NCI-H187 (cell line): Measurements from ENCODE around the gene ZDHHC14.
A peak's percentile ranks its signal among the peaks of the same experiment; 100 is the strongest.
"Not testable (repeated sequence)": the region's sequence is repeated elsewhere in the genome, so short reads cannot be mapped to it uniquely, and the experiment has no call there.

Source experiments
- DNase-seq, 2 experiments: peaks; one replicate each; lab custom pipeline; 2025; lab: John Stamatoyannopoulos, UW

Gene ZDHHC14

DNA sequence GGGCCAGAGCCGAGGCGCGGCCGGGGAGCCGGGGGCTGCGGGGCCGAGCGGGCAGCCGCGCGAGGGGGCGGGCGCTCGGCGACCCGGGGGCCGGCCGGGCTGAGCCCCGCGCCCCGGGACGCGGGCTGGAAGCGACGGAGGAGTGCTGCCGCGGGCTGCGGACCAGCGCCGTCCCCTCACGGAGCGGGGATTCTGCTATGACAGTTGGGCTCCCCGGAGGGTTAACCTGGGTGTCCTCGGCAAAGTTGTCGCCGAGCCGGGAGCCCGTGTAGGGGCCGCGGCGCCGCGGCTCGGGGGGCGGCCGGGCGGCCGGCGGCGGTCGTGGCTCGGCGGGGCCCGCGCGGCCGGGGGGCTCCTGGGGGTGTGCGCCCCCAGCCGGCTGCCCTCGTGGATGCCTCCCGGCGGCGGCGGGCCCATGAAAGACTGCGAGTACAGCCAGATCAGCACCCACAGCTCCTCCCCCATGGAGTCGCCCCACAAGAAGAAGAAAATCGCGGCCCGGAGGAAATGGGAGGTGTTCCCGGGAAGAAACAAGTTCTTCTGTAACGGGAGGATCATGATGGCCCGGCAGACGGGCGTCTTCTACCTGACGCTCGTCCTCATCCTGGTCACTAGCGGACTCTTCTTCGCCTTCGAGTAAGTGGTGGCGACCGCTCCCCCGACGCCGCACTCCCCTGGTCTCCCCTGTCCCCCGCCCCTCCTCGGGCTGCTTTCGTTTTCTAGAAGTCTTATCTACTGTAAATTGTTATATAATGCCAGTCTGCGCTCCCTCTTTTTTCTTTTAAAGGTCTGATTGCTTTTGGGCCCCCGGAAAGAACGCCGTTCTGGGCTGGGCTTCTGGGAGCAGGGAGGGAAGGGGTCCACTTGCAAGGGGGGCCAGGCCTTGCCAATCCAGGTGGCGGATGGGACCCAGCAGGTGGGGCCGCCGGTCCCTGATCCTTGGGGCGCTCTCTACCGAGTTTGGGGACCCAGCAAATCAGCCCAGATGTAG is 936 bp downstream of the ZDHHC14 start:
- peak in 1 of 2 experiments; percentile 7 for DNase-seq

DNA sequence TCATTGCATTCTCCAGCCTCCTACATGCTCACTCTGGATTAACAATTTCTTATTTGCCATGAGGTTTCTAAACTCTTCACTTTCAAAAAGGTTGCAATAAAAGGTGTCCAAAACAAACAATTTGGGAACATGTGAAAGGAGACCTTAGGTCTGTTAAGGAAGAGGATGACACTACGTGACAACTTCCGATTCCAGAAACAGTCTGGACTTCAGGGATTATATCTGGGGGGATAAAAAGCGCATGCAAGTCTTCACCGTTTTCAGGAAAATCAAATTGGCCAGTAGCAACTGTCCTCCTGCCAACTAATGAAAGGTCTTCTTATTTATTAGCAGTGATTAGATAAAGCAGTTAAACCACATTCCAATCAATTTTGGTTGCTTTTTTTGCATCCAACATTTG is 1.8 kb downstream of the ZDHHC14 start:
- DNase-seq = no peak

DNA sequence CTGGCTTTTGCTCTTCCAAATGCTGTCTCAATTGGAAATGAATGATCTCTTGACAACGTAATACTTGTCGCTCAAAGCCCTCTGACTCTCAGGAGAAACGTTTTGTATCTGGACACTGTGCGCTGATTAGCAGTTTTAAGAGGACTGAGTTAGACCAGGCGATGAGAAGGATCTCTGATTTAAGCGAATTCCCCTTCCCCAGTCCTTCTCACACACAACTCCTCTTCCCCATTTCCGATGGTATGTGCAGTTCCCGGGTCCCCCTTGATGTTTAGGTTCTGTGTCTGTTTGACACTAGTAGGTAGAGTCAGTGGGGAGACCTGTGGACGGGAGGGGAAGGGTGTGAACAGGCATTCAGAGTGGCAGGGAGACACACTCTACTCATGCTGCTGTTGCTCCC is 2.5 kb downstream of the ZDHHC14 start:
- no peak for DNase-seq

DNA sequence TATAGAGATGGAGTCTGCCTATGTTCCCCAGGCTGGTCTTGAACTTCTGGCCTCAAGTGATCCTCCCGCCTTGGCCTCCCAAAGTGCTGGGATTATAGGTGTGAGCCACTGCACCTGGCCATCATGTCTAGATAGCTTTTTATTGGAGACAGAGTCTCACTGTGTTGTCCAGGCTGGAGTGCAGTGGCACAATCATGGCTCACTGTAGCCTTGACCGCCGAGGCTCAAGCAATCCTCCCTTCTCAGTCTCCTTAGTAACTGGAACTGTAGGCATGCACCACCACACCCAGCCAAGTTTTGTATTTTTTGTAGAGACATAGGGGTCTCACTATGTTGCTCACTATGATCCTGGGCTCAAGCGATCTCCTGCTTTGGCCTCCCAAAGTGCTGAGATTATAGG is 4.0 kb downstream of the ZDHHC14 start:
- not testable (repeated sequence) for DNase-seq

GRCh38 chr6:157385482-157385881 is 4.5 kb downstream of the ZDHHC14 start:
- no peak for DNase-seq

- no peak for DNase-seq
These were observed 5.0 kb downstream of the ZDHHC14 start for GRCh38 chr6:157386023-157386422.

DNA sequence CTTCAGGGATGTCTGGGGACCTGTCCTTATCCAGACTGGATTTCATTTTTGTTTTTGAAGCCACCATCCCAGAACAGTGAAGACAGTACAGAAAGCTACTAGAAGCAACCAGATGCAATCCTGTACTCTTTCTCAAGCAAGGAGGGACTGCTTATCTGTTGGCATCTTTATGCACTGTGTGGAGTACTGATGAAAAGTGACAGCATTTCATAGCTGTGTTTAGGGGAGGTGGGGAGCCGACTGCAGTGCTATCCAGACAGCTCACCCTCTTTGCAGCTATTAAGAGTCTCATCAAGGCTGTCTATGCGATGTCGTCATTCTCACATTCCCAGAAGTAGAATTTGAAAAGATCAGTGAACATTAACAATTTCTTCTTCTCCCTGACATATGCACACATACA is 5.5 kb downstream of the ZDHHC14 start:
- DNase-seq = no peak

GRCh38 chr6:157388924-157389323 is 7.9 kb downstream of the ZDHHC14 start:
- no peak for DNase-seq

DNA sequence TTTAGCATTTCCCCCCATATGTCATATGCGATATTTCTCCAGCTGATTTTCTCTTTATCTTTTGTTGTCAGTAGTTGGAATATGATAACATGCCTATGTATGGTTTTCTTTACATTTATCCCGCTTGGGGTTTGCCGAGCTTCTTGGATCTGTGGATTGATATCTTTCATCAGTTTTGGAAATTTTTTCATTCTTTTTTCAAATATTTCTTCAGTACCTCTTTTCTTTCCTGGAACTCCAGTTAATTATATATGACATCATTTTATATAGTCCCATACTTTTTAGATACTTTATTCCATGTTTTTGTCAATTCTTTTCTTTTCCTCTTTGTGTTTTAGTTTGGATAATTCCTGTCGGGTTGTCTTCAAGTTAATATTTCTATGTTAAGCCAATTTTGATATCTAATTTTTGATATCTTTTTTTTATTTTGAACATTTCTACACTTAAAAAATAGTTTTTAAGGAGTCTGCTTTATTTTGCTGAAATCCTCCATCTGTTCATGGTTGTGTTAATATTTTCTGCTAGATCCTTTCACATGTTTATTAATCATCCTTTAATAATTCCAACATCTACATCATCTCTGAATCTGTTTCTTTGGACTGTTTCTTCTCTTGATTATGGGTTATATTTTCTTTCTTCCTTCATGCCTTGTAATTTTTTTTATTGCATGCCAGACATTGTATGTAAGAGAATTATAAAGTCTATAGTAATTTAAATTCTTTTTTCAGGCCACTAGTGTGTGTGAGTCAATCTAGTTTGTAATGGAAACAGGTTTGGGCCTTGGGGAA is 9.5 kb downstream of the ZDHHC14 start:
- DNase-seq = no peak

DNA sequence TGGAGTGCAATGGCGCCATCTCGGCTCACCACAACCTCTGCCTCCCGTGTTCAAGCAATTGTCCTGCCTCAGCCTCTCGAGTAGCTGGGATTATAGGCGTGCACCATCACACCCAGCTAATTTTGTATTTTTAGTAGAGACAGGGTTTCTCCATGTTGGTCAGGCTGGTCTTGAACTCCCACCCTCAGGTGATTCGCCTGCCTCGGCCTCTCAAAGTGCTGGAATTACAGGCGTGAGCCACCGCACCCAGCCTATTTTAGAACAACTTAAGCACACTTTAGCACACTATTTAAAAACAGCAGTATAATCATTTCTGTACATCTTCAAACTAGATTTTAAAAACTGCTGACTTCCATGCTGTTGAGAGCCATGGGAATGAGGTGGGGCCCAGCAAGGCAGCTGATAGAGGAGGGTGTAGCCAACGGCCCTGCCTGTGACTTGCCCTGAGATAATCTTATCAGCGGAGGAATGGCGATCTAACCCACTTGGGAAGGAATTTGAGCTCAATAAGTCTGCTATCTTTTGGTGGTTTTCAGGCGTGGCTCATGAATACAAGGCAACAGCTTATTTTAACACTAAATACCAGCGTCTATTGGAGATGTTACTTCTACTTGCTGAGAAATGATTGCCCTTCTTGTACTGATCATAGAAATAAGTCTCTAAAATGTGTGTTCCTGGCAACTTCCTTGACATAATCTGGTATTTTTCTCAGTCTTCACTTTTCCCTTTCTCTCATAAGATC is 12.1 kb downstream of the ZDHHC14 start:
- no peak for DNase-seq

- DNase-seq = no peak
These were observed 12.8 kb downstream of the ZDHHC14 start for GRCh38 chr6:157393669-157394327.

- not testable (repeated sequence) for DNase-seq
These were observed 14.2 kb downstream of the ZDHHC14 start for GRCh38 chr6:157395199-157395598.

DNA sequence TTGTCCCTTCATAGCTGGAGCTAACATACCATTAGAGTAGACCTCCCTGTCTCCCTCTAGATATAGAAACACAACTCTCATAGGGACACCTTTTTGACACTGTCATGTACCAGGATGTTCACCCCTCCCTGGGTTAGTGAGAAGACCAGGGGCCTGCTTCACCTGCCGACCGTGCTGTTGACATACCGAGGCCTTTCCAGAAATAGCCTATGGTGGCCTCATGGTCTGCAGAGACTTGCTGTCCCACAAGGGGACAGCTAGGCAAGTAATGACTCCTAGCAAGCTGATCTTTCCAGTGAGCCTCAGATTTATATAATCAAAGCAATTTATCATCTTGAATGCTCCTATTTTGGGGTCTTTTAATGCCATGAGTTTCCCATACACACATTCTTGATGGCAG is 15.0 kb downstream of the ZDHHC14 start:
- DNase-seq = no peak

- no peak for DNase-seq
These were observed 16.7 kb downstream of the ZDHHC14 start for GRCh38 chr6:157397660-157398059.

GRCh38 chr6:157398151-157398550 is 17.2 kb downstream of the ZDHHC14 start:
- no peak for DNase-seq

DNA sequence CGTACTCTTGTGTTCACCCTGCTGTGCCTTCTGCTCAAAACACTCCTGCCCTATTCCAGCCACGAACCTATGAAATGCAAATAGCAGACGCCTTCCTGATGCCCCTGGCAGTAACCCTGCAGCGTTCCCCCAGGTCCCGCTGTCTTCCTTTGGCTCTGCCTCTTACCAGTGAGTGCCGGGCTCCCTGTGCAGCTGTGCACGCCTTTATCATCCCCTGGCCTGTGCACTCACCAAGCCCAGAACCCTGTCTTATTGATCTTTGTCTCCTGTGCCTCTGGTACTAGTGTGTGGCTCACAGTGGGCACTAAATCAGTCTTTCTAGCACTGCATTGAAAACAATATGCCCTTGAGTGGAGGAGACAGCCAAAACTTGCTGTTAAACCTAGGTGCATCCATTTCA is 19.7 kb downstream of the ZDHHC14 start:
- DNase-seq = no peak

DNA sequence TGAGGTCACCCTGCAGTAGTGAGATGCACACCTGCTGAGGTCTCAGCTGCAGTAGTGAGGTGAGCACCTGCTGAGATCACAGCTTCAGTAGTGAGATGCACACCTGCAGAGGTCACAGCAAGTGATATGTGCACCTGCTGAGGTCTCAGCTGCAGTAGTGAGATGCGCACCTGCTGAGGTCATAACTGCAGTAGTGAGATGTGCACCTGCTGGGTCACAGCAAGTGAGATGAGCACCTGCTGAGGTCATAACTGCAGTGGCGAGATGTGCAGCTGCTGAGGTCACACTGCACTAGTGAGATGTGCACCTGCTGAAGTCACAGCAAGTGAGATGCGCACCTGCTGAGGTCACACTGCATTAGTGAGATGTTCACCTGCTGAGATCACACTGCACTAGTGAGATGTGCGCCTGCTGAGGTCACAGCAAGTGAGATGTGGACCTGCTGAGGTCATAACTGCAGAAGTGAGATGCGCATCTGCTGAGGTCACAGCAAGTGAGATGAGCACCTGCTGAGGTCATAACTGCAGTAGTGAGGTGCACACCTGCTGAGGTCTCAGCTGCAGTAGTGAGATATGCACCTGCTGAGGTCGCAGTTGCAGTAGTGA is 20.8 kb downstream of the ZDHHC14 start:
- no peak for DNase-seq

DNA sequence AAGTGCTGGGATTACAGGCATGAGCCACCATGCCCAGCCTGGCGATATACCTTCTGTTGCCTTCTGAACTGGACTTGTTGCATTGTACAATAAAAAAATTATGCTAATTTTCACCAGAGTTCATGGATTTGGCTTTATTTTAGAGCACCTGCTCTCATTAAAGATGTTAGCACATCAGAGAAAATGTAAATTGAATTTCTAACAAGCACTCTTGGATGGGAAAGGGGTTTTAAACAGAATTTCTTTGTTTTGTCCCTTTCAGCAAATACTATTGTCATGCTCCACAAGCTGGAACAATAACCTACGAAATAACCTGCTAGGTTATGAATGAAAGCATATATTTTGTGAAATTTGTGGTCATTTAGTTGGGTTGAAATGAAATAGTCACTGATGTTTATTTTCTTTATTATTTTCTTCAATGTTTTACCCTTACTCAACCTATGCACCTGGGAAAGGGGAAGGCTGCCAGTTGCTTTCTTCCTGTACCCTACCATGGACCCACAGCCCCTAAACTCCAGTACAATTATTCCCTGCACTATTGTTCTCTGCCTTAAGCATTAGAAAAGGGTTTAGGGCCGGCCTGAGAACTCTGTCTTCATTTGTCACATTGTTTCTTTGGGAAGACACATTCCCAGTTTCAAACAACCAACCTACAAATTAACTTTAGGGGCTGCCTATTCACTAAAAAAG is 22.2 kb downstream of the ZDHHC14 start:
- no peak for DNase-seq

GRCh38 chr6:157403686-157404051 is 22.7 kb downstream of the ZDHHC14 start:
- no peak for DNase-seq

DNA sequence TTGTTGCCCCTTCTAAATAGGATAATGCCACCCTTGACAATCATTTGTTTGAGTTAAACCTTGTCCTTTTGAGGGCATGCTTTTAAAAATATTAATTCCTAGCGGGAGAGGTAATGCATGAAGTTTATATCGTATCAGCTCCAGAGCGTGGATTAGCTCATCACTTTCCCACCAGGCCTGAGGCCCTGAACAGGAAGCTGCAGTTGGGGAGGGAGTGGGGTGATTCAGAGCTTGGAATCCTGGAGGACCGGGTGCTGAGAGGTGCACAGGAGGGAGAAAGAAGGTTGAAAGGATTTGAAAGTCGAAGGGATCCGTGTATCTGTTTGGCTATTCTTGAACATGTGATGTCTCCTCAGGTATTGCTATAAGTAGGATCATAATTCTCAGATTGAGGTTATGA is 25.0 kb downstream of the ZDHHC14 start:
- DNase-seq = no peak

DNA sequence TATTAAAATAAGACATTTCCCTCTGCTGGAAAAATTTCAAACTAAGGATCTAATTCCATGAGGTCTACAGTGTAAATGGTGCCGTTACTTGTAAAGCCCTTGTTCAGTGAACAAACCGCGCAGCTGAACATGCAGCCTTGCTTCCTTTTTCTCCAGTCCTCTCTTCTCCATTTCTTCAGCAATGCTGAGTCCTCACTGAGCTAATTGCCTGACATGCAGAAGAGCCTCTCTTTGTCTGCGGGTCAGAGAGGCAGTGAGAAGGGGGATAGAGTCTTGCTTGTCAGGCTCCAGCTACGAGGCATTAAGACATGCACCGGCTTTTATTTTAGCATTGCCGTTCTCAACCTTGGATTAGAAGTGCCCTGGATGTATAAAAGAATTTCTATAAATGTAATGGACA is 25.7 kb downstream of the ZDHHC14 start:
- no peak for DNase-seq
